Glutamatergic neuron (in vitro differentiated cells): ENCODE measurements around the gene CLNK. TPM values are rescaled to one million over a fixed set of nuclear protein-coding genes. Genes with fewer than 3 reads are reported as not detected.

Experiments
- DNase-seq: peaks from one replicate; pipeline ENCODE4 v3.0.0; 2022
- H3K27ac Mint-ChIP-seq: one replicate; pipeline ENCODE4 v1.8.0; 2020; ENCODE audit warnings: mild to moderate bottlenecking, mixed read lengths, inconsistent platforms; ENCODE audit not compliant: unreplicated experiment
- H3K27me3 Mint-ChIP-seq: one replicate; pipeline ENCODE4 v1.8.0; 2020; ENCODE audit warnings: mild to moderate bottlenecking, moderate library complexity, mixed read lengths, inconsistent platforms; ENCODE audit not compliant: unreplicated experiment
- H3K36me3 Mint-ChIP-seq: one replicate; pipeline ENCODE4 v1.8.0; 2020; ENCODE audit warnings: mild to moderate bottlenecking, mixed read lengths, inconsistent platforms; ENCODE audit not compliant: unreplicated experiment
- H3K4me1 Mint-ChIP-seq: one replicate; pipeline ENCODE4 v1.8.0; 2020; ENCODE audit warnings: mild to moderate bottlenecking, low read depth, mixed read lengths, inconsistent platforms; ENCODE audit not compliant: unreplicated experiment
- H3K4me3 Mint-ChIP-seq: one replicate; pipeline ENCODE4 v1.8.0; 2020; ENCODE audit warnings: mild to moderate bottlenecking, mixed read lengths, inconsistent platforms; ENCODE audit not compliant: unreplicated experiment
- H3K9me3 Mint-ChIP-seq: one replicate; pipeline ENCODE4 v1.8.0; 2020; ENCODE audit warnings: mild to moderate bottlenecking, moderate library complexity, mixed read lengths, inconsistent platforms; ENCODE audit not compliant: unreplicated experiment
- total RNA-seq: library from RNA; stranded (reverse); fragmentation: NEBNext Ultra II Directional; extraction: Animal tissue kit (Norgen Biotek cat#: 25700); gene quantifications from one replicate; pipeline ENCODE4 v1.2.1, GENCODE V29; 2021; ENCODE audit not compliant: unreplicated experiment
- TF ChIP-seq, protein P1 (sequence below): fragments of 200-600 bp; sonication (generic); IDR thresholded peaks from one replicate; pipeline ENCODE4 v1.5.0; 2021; ENCODE audit not compliant: partially characterized antibody, unreplicated experiment

CLNK gene
- total RNA-seq, 1 donor from 2014 or later = not detected

- Mint-ChIP-seq H3K27me3 (peaks cover 3% of the 10 kb centered on the region), H3K27ac (no peak overlapping the region), H3K9me3 (peaks cover 6% of the 10 kb centered on the region), H3K4me3 (no peak overlapping the region), H3K4me1 (peaks cover 13% of the 10 kb centered on the region), H3K36me3 (no peaks in the 10 kb centered on the region)
- no peak for DNase-seq
- TF ChIP-seq, protein P1, sequence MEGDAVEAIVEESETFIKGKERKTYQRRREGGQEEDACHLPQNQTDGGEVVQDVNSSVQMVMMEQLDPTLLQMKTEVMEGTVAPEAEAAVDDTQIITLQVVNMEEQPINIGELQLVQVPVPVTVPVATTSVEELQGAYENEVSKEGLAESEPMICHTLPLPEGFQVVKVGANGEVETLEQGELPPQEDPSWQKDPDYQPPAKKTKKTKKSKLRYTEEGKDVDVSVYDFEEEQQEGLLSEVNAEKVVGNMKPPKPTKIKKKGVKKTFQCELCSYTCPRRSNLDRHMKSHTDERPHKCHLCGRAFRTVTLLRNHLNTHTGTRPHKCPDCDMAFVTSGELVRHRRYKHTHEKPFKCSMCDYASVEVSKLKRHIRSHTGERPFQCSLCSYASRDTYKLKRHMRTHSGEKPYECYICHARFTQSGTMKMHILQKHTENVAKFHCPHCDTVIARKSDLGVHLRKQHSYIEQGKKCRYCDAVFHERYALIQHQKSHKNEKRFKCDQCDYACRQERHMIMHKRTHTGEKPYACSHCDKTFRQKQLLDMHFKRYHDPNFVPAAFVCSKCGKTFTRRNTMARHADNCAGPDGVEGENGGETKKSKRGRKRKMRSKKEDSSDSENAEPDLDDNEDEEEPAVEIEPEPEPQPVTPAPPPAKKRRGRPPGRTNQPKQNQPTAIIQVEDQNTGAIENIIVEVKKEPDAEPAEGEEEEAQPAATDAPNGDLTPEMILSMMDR = no peak
These were observed 87.8 kb downstream of the CLNK start for GRCh38 chr4:10596586-10597290.

DNA sequence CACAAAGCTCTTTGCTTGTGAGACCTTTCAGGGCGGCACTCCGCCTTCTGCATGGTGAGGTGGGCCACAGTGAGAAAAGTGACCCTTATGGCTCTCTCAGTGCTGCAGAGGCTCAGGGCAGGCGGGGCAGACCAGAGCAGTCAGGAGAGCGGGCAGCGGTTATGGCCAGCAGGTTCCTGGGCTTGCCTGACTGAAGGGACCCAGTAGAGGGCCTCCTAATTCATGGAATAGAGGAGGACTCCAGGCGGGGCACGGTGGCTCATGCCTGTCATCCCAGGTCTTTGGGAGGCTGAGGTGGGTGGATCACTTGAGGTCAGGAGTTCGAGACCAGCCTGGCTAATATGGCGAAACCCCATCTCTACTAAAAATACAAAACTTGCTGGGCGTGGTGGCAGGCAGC, 91.4 kb downstream of the CLNK start:
- Mint-ChIP-seq H3K4me3 (no peak overlapping the region), H3K27me3 (peaks cover 3% of the 10 kb centered on the region), H3K4me1 (peaks cover 10% of the 10 kb centered on the region), H3K36me3 (no peaks in the 10 kb centered on the region), H3K9me3 (peaks cover 1% of the 10 kb centered on the region), H3K27ac (no peak overlapping the region)
- DNase-seq = no peak
- TF ChIP-seq, protein P1 = no peak

- H3K36me3 Mint-ChIP-seq = no peaks in the 10 kb centered on the region
- DNase-seq = no peak
- H3K4me3 Mint-ChIP-seq = no peak overlapping the region
- H3K27ac Mint-ChIP-seq = no peak overlapping the region
- H3K27me3 Mint-ChIP-seq = peaks cover 3% of the 10 kb centered on the region
- H3K4me1 Mint-ChIP-seq = peaks cover 10% of the 10 kb centered on the region
- H3K9me3 Mint-ChIP-seq = peaks cover 4% of the 10 kb centered on the region
- TF ChIP-seq, protein P1 = no peak
These were observed 93.7 kb downstream of the CLNK start for GRCh38 chr4:10590896-10591295.

DNA sequence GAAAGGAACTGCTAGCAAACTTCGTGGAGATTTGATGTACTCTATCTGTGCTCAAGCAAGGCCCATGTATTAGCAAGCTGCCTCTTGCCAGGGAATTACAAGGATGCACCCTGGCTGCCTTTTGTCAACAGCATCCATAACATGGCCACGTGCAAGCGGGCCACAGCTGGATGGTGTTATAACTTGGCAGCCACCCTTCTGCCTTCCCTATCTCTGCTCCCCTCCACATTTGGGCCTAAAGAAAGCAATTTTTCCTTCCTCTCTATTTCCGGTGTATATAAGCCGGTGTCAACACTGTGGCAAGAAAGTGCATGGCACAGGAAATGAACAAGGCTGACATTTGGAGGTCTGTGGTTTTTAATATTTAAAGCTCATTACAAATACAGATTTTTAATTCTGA, 94.8 kb downstream of the CLNK start:
- TF ChIP-seq, protein P1 = no peak
- Mint-ChIP-seq H3K36me3 (no peaks in the 10 kb centered on the region), H3K9me3 (peaks cover 4% of the 10 kb centered on the region), H3K27ac (no peak overlapping the region), H3K4me3 (no peak overlapping the region), H3K4me1 (peaks cover 10% of the 10 kb centered on the region), H3K27me3 (peaks cover 3% of the 10 kb centered on the region)
- no peak for DNase-seq

DNA sequence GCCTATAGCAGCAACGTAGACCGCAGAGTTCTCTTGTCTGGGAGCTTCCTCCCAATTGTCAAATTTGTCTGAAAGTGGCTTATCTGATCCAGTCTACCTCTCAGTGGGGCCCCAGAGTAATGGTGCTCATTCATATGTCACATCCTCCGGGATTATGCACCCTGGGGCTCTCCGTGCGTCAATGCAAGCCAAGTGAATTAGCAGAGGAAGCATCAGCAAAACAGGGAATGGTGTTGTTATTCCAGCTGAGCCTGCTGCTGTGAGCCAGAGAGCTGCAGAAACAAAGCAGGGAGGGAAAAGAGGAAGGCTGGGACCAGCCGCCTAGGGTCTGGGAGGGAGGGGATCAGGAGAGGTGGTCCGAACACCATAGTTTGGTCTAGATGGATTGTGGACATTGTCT, 95.2 kb downstream of the CLNK start:
- Mint-ChIP-seq H3K27ac (no peak overlapping the region), H3K36me3 (no peaks in the 10 kb centered on the region), H3K9me3 (peaks cover 4% of the 10 kb centered on the region), H3K4me1 (peaks cover 10% of the 10 kb centered on the region), H3K4me3 (no peak overlapping the region), H3K27me3 (peaks cover 3% of the 10 kb centered on the region)
- TF ChIP-seq, protein P1 = no peak
- no peak for DNase-seq
